CD1c-positive myeloid dendritic cell (primary cell): ENCODE results near the gene NLGN3.

Experiments used
- DNase-seq: peaks from one replicate; pipeline ENCODE4 v3.0.0-alpha.2; 2016; ENCODE audit errors: extremely low spot score

NLGN3 gene

GRCh38 chrX:71214152-71214551 lies 69.5 kb downstream of the NLGN3 start:
- no peak for DNase-seq

GRCh38 chrX:71214604-71215337 lies 70.1 kb downstream of the NLGN3 start:
- no peak for DNase-seq

GRCh38 chrX:71215338-71215912 lies 70.8 kb downstream of the NLGN3 start:
- no peak for DNase-seq

GRCh38 chrX:71216485-71216884 lies 71.8 kb downstream of the NLGN3 start:
- no peak for DNase-seq

GRCh38 chrX:71217298-71217697 lies 72.7 kb downstream of the NLGN3 start:
- no peak for DNase-seq
